SHP77 treated with DMSO at 0.1 percent for 48 hours (cell line): ENCODE measurements around the gene CCDC88A.
A peak's percentile ranks its signal among the peaks of the same experiment; 100 is the strongest.
"Not testable (repeated sequence)": the region's sequence is repeated elsewhere in the genome, so short reads cannot be mapped to it uniquely, and the experiment has no call there.

Source experiments
- DNase-seq: peaks from one replicate; lab custom pipeline; 2025; lab: John Stamatoyannopoulos, UW

CCDC88A gene

GRCh38 chr2:55419679-55420438 is at the start of gene CCDC88A:
Gene CCDC88A (minus strand): TSS chr2:55419856. CDS start chr2:55419079, 777 bp downstream.
- peak; percentile 99 for DNase-seq

- no peak for DNase-seq
Observed at GRCh38 chr2:55461679-55462078, 42.0 kb upstream of the CCDC88A start.

DNA sequence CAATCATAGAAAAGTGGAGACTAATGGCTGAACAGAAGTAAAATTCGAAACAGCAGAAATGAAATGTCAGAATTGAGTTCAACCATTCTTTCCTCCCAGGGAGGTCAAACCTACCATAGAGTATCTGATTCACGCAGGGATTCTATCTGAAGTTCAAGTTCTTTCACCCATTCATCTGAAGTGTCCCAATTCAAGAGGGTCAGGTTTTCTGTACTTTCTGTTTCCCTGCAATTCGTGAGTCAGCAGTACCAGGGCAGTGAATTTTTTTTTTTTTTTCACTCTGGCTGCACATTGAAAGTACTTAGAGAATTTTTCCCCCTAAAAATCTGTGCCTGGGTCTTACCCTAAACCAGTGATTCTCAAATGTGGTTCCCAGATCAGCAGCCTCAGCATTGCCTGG is 40.9 kb upstream of the CCDC88A start:
- no peak for DNase-seq

DNA sequence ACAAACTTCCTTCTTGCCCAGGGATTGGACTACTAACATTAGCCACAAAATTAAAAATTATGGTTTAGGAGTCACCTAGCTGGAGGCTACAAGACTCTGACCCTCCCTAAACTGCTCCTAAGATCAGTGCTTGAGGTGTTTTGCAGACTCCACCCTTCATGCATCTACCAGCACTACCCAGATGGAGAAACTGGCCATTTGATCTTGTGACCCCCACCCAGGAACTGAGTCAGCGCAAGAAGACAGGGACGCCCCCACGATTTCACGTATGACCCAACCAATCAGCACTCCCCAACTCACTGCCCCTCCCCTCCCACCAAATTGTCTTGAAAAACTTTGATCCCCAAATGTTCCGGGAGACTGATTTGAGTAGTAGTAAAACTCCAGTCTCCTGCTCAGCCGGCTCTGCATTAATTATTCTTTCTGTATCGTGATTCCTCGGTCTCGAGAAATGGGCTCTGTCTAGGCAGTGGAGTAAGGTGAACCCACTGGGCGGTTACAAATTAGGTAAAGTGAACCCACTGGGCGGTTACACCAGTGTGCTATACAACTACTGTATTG is 40.1 kb upstream of the CCDC88A start:
- DNase-seq: no peak

- DNase-seq: no peak
Observed at GRCh38 chr2:55459279-55459678, 39.6 kb upstream of the CCDC88A start.

DNA sequence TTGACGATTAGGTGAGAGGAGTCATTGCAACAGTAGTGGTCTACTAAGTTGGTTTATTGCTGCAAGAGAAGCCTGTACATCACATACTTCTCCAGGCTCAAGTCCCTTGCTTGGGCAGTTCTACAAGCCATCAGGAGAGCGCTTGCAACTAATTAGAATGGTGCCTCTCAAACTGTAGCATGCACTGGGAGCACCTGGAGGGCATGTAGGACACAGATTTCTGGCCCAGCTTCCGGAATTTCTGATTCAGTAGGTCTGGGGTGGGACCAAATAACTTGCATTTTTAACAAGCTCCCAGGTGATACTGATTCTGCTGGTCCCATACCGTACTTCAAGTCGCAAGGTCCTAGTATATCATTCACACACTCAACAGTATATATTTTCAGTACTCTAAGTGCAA is 34.5 kb upstream of the CCDC88A start:
- no peak for DNase-seq

- no peak for DNase-seq
Observed at GRCh38 chr2:55452879-55453278, 33.2 kb upstream of the CCDC88A start.

- no peak for DNase-seq
Observed at GRCh38 chr2:55451699-55452098, 32.0 kb upstream of the CCDC88A start.

DNA sequence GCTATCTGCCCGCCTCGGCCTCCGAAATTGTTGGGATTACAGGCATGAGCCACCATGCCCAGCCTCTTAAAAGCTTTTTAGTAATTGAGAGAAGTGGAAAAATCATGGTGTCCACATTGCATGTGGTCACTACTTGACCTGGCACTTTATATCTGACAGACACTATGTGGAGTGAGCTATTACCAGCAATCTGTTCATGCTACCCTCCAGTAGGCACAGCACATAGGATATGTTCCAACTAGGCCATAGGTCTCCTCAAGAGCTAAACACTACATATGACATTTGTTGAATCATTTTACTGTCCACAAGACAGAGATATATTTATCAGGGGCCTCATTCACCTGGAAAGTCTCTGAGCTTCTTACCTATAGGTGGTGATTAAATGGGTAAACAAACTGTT is 30.4 kb upstream of the CCDC88A start:
- not testable (repeated sequence) for DNase-seq

DNA sequence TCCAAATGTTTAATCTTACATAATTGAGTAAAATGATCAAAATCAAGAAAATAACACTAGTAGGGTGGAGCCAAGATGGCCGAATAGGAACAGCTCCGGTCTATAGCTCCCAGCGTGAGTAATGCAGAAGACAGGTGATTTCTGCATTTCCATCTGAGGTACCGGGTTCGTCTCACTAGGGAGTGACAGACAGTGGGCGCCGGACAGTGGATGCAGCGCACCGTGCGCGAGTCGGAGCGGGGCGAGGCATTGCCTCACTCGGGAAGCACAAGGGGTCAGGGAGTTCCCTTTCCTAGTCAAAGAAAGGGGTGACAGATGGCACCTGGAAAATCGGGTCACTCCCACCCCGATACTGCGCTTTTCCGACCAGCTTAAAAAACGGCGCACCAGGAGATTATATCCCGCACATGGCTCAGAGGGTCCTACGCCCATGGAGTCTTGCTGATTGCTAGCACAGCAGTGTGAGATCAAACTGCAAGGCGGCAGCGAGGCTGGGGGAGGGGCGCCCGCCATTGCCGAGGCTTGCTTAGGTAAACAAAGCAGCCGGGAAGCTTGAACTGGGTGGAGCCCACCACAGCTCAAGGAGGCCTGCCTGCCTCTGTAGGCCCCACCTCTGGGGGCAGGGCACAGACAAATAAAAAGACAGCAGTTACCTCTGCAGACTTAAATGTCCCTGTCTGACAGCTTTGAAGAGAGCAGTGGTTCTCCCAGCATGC is 22.5 kb upstream of the CCDC88A start:
- not testable (repeated sequence) for DNase-seq

DNA sequence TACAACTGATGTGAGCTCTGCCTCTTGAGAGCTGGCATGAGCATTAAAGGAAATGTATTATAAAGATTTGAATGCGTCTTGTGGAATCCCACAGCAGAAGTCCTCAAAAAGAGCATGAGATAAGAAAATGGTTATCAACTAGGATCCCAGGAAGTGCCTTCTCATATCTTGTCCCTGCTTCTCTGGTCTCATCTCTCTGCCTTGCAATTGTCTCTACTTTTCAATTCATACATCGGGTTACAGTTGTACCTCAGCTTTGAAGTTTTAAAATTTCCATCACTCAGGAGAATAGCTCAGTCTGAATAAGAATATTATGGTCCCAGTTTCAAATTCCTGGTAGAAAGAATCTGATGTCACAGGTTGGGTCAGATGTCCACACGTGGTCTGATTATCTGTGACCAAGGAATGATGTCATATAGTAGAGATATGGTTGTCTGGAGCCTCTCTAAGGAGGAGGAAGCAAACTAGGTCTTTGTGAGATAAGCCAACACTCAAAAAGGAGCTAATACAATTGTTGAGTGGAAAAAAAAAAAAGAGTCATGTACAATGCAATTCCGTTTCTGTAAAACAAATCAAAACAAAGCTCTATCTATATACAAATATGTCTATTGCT is 21.7 kb upstream of the CCDC88A start:
- no peak for DNase-seq

GRCh38 chr2:55439101-55439397 is 19.4 kb upstream of the CCDC88A start:
- DNase-seq: no peak

GRCh38 chr2:55438391-55439100 is 18.9 kb upstream of the CCDC88A start:
- no peak for DNase-seq

- no peak for DNase-seq
Observed at GRCh38 chr2:55437515-55438390, 18.1 kb upstream of the CCDC88A start.

DNA sequence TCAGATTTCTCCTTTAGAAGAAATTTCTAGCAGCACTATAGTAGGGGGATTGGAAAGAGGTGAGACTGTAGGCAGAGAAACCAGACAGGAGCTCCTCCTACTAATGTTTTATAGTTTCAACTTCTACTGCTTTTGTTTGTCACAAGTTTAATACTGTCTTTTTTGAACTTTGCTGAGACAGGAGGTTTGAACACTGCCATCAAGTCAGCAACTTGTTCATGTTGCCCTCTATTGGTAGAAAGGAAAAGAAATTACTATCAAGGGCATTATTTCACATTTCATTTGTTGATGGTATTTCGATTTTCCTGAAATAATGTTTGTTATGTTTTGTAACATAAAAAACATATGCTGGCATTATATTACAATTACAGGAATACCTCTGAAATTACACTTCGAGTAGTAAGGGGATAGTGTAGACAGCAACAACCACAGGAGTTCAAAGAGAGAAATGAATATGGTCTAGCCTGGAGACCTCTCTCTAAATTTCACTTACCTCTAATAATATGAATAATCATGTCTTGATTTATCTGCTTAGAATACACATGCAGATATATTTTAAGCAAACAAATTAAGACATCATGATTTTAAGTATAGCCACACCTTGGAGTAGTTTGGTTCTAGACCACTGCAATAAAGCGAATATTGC is 12.4 kb upstream of the CCDC88A start:
- peak; percentile 37 for DNase-seq

DNA sequence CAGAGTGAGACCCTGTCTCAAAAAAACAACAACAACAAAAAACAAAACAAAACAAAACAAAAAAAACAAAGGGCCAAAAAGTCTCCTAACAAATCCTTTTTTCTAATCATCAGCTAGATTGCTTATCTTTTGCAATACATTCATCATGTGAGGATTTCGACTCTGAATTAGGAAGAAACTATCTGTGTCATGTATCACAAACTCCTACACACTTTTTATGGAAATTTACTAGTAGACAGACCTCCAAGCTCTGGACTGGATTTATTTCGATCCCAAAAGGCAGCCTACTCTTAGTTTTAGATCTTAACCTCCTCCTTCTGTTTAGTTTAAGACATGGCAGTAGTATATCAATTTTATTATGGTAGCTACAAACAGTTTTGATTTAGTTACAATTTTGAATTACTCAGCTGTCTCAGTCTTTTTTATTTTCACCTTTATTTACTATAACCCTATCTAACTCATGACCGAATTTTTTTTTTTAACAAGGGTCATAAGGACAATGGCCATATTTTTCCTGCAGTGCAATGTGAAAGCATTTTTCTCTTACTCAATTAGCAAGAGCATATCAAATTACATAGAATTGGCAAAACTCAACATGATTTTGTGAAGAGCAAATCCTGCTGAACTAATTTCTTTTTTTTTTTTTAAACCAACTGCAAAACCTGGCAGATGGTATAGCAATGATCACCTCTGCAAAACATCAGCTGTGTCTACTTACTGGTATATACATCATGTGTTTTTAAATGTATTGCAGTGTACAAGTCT is 10.7 kb upstream of the CCDC88A start:
- DNase-seq: no peak

DNA sequence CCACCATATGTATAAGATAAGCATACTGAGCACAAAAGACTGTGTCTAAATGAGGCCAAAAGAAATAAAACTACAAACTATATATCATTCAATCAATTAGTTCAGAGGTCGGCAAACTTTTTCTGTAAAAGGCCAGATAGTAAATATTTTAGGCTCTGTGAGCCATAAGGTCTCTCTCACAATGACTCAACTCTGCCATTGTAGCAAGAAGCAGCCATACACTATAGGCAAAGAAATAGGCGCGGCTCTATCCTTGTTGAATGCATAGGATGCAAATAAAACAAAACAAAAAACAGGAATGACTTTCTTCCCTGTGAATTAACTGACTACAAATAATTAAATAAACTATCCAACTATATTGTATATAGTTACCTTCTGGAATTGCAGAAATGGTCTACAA is 8.6 kb upstream of the CCDC88A start:
- no peak for DNase-seq

- DNase-seq: no peak
Observed at GRCh38 chr2:55425431-55425831, 5.8 kb upstream of the CCDC88A start.

- no peak for DNase-seq
Observed at GRCh38 chr2:55422876-55423665, 3.4 kb upstream of the CCDC88A start.
